Uterus (tissue), 4 donors: ENCODE data around the gene SPPL2A. TPM values are rescaled to one million over a fixed set of nuclear protein-coding genes. Genes with fewer than 3 reads are reported as not detected.

Source experiments
- DNase-seq, 2 donors: peaks; one replicate each; pipeline ENCODE4 v3.0.0-alpha.2; 2019 to 2020
- H3K27ac ChIP-seq, 2 donors: fragments of 200-600 bp; sonication (generic); 1 replicate in 1 of 2; 2 replicates in 1 of 2; pipeline ENCODE4 v1.5.1; 2016 to 2018
- H3K27me3 ChIP-seq, 2 donors: fragments of 200-600 bp; sonication (generic); one replicate each; pipeline ENCODE4 v1.5.1; 2018 to 2019; ENCODE audit warnings: control low read depth in 1 of 2
- H3K36me3 ChIP-seq, 2 donors: fragments of 200-600 bp; sonication (generic); one replicate each; pipeline ENCODE4 v1.5.1; 2019; ENCODE audit warnings: control low read depth in 1 of 2
- H3K4me1 ChIP-seq, 2 donors: fragments of 200-600 bp; sonication (generic); one replicate each; pipeline ENCODE4 v1.5.1; 2018 to 2019; ENCODE audit warnings: control low read depth in 1 of 2
- H3K4me3 ChIP-seq, 2 donors: fragments of 200-600 bp; sonication (generic); 1 replicate in 1 of 2; 2 replicates in 1 of 2; pipeline ENCODE4 v1.5.1; 2018 to 2019; ENCODE audit warnings: mild to moderate bottlenecking in 1 of 2
- H3K9me3 ChIP-seq, 2 donors: fragments of 200-600 bp; sonication (generic); one replicate each; pipeline ENCODE4 v1.5.1; 2019; ENCODE audit warnings: control low read depth in 1 of 2
- POLR2A ChIP-seq, 2 donors: fragments of 450-650 bp; IDR thresholded peaks; one replicate each; pipeline ENCODE4 v1.6.1; 2016; ENCODE audit warnings: antibody characterized with exemption in 2 of 2, mild to moderate bottlenecking in 1 of 2, moderate library complexity in 1 of 2
- intact Hi-C: fragments of 100-400 bp; cut with DNase I; formaldehyde crosslinking; loops from one replicate; pipeline ENCODE4 v1.15.1; 2023; ENCODE audit warnings: low total_unique reads
- total RNA-seq, 4 donors: library from RNA; depleted of rRNA in 3 of 4; stranded (reverse); fragments of >200 nt in 3 of 4; gene quantifications; one replicate each; pipeline versions ENCODE4 v1.1.0 to v1.2.4, GENCODE V29; 2014 to 2023
- TF ChIP-seq, protein P1 (sequence below), 4 experiments: fragments of 200-600 bp in 2 of 4; fragments of 450-650 bp in 2 of 4; sonication (generic) in 2 of 4; IDR thresholded peaks; one replicate each; pipeline ENCODE4 v1.5.1; 2016 to 2019; ENCODE audit warnings: antibody characterized with exemption in 4 of 4, mild to moderate bottlenecking in 2 of 4, moderate library complexity in 1 of 4
- donor health status: DM: yes; HTN: yes; CAD: no.

The SPPL2A gene
- total RNA-seq, 4 donors from 2014 or later = 52.6 to 193 (median 101) TPM

DNA sequence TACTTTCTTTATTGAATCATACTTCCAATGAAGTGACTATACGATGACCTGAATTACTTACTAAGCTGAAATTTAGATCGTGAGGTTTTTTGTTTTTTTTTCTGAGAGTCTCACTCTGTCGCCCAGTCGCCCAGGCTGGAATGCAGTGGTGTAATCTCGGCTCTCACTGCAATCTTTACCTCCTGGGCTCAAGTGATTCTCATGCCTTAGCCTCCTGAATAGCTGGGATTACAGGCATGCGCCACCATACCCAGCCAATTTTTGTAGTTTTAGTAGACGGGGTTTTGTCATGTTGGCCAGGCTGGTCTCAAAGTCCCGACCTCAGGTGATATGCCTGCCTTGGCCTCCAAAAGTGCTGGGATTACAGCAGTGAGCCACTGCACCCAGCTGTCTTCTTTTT, 28.7 kb downstream of the SPPL2A start:
- DNase-seq = no peak
- Histone ChIP-seq H3K4me1 (no peaks in the 10 kb centered on the region), H3K9me3 (no peaks in the 10 kb centered on the region), H3K27me3 (no peaks in the 10 kb centered on the region), H3K4me3 (no peak overlapping the region), H3K36me3 (no peaks in the 10 kb centered on the region), H3K27ac (no peak overlapping the region)
- no peak for TF ChIP-seq POLR2A (IDR thresholded peaks at IDR 0.05)
- TF ChIP-seq, protein P1, sequence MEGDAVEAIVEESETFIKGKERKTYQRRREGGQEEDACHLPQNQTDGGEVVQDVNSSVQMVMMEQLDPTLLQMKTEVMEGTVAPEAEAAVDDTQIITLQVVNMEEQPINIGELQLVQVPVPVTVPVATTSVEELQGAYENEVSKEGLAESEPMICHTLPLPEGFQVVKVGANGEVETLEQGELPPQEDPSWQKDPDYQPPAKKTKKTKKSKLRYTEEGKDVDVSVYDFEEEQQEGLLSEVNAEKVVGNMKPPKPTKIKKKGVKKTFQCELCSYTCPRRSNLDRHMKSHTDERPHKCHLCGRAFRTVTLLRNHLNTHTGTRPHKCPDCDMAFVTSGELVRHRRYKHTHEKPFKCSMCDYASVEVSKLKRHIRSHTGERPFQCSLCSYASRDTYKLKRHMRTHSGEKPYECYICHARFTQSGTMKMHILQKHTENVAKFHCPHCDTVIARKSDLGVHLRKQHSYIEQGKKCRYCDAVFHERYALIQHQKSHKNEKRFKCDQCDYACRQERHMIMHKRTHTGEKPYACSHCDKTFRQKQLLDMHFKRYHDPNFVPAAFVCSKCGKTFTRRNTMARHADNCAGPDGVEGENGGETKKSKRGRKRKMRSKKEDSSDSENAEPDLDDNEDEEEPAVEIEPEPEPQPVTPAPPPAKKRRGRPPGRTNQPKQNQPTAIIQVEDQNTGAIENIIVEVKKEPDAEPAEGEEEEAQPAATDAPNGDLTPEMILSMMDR (IDR thresholded peaks at IDR 0.05) = no peak
- intact Hi-C loops = no loop called here

DNA sequence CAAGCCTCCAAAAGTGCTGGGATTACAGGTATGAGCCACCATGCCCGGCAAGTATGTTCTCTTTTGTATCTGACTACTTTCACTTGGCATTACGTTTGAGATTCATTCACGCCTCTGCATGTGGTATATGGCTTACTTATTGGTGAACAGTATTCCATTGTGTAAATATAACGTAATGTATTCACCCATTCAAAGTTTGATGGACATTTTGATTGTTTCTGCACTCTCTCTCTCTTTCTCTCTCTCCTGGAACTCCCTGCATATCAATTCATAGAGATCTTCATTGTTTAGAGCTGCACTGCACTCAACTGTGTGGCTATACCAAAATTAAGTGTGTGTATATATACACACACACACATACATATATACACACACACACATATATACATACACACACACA, 30.4 kb downstream of the SPPL2A start:
- Histone ChIP-seq H3K4me1 (no peaks in the 10 kb centered on the region), H3K4me3 (no peak overlapping the region), H3K9me3 (no peaks in the 10 kb centered on the region), H3K36me3 (no peaks in the 10 kb centered on the region), H3K27ac (no peak overlapping the region), H3K27me3 (no peaks in the 10 kb centered on the region)
- intact Hi-C loops = no loop called here
- DNase-seq = no peak
- TF ChIP-seq POLR2A (IDR thresholded peaks at IDR 0.05) = no peak
- TF ChIP-seq, protein P1 (IDR thresholded peaks at IDR 0.05) = no peak

DNA sequence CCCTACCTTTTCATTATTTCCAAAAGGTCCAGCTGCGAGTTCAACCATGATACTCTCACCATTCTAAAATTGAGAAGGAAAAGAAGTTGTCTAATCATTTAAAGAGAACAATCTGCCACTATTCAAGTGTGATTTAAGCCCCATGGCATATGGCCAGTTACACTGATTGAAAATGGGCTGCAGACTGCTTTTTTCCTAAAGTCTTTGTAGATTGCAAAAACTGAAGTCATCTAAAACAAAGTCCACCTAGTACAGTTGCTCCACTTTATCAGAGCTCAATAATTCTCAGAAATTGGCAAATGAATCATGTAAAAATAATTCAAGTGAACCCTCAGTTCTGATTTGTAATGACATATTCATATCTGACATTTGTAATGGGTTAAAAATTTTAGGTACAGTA, 39.2 kb downstream of the SPPL2A start:
- H3K4me3 ChIP-seq = no peak overlapping the region
- H3K27ac ChIP-seq = no peak overlapping the region
- H3K9me3 ChIP-seq = no peaks in the 10 kb centered on the region
- no peak for DNase-seq
- H3K4me1 ChIP-seq = no peaks in the 10 kb centered on the region
- intact Hi-C loops = no loop called here
- H3K36me3 ChIP-seq = no peaks in the 10 kb centered on the region
- H3K27me3 ChIP-seq = no peaks in the 10 kb centered on the region
- TF ChIP-seq, protein P1 (IDR thresholded peaks at IDR 0.05) = no peak
- no peak for TF ChIP-seq POLR2A (IDR thresholded peaks at IDR 0.05)

DNA sequence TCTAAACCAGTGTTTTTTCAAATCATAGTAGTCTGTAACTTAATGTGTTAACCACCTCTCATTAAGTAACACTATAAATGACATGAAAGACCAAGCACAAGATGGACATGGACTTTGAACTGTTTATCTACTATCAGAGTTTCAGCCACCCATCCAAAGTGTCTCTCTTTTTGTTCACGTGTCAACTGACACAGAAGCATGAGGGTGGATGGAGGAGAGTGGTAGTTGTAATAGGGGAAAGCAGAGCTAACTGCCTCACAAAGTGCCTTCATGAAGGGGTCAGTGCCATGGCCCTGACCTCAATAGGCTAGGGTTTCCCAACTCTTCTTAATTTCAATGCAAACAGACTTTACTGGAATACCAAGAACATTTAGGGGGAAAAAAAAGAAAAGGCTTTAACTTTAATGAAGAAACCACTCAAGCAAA, 46.8 kb downstream of the SPPL2A start:
- H3K4me1 ChIP-seq = no peaks in the 10 kb centered on the region
- no peak overlapping the region for H3K27ac ChIP-seq
- H3K27me3 ChIP-seq = no peaks in the 10 kb centered on the region
- TF ChIP-seq, protein P1 (IDR thresholded peaks at IDR 0.05) = no peak
- TF ChIP-seq POLR2A (IDR thresholded peaks at IDR 0.05) = no peak
- no peak overlapping the region for H3K4me3 ChIP-seq
- intact Hi-C loops = no loop called here
- no peaks in the 10 kb centered on the region for H3K36me3 ChIP-seq
- DNase-seq = no peak
- no peaks in the 10 kb centered on the region for H3K9me3 ChIP-seq

DNA sequence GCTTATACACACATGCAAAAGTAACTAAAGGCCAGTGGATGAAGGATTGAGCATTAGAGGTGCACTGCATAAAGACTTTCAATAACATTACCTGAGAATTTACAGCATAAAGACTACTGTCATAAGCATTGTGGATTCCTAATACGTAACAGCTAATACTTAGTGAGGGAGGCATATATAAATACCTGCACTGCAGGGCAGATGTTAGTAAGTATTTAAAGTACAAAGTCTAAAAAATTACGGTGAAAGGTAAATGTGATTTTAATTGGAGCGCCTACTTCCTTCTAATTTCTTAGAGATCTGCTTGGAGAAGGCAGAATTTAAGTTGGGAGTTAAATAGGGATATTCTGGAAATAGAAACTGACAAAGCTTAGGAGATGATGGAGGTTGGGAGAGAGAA, 53.5 kb downstream of the SPPL2A start:
- Histone ChIP-seq H3K36me3 (no peaks in the 10 kb centered on the region), H3K27ac (no peak overlapping the region), H3K4me1 (no peaks in the 10 kb centered on the region), H3K27me3 (no peaks in the 10 kb centered on the region), H3K4me3 (no peak overlapping the region), H3K9me3 (no peaks in the 10 kb centered on the region)
- intact Hi-C loops = no loop called here
- DNase-seq = no peak
- no peak for TF ChIP-seq POLR2A (IDR thresholded peaks at IDR 0.05)
- TF ChIP-seq, protein P1 (IDR thresholded peaks at IDR 0.05) = no peak
